Uterus (tissue), 2 donors: ENCODE measurements around the gene PRKAG2.

Experiments used
- CTCF ChIP-seq, 4 experiments: fragments of 200-600 bp in 2 of 4; fragments of 450-650 bp in 2 of 4; sonication (generic) in 2 of 4; IDR thresholded peaks; one replicate each; pipeline ENCODE4 v1.5.1; 2016 to 2019; ENCODE audit warnings: antibody characterized with exemption in 4 of 4, mild to moderate bottlenecking in 2 of 4, moderate library complexity in 1 of 4
- POLR2A ChIP-seq, 2 donors: fragments of 450-650 bp; IDR thresholded peaks; one replicate each; pipeline ENCODE4 v1.6.1; 2016; ENCODE audit warnings: antibody characterized with exemption in 2 of 2, mild to moderate bottlenecking in 1 of 2, moderate library complexity in 1 of 2

DNA sequence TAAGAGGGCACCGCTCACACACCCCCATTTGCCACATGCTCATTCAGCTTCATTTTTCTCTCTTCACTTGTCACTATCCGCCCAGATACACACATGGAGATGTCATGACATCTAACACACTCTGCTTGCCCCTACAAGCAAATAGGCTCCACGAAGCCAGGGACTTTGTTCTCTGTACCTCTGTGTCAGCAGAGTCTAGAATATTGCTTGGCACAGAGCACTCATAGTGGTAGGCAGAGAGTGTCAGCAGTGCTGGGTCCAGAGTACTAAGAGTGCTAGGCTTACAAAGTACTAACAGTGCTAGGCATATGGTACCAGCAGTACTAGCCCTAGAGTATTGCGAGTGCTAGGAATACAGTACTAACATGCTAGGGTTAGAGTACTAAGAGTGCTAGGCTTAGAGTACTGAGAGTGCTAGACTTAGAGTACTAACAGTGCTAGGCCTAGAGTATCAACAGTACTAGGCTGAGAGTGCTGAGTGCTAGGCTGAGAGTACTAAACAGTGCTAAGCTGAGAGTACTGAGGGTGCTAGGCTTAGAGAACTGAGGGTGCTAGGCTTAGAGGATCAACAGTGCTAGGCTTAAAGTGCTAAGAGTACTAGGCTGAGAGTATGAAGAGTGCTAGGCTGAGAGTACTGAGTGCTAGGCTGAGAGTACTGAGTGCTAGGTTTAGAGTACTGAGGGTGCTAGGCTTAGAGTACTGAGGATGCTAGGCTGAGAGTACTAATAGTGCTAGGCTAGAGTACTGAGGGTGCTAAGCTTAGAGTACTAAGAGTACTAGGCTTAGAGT, 166.1 kb downstream of the PRKAG2 start:
- TF ChIP-seq POLR2A (IDR thresholded peaks at IDR 0.05) (no peak), CTCF (IDR thresholded peaks at IDR 0.05) (no peak)
